Stomach (tissue), 4 donors: ENCODE data around the gene CADPS.

Experiments
- CTCF ChIP-seq, 7 experiments: fragments of 450-650 bp in 4 of 7; fragments of 200-600 bp in 3 of 7; sonication (generic) in 3 of 7; IDR thresholded peaks; one replicate each; pipeline ENCODE4 v1.5.1; 2016 to 2019; ENCODE audit warnings: antibody characterized with exemption in 7 of 7, control low read depth in 2 of 7, mild to moderate bottlenecking in 1 of 7
- EP300 ChIP-seq: sonication (generic); formaldehyde crosslinking; IDR thresholded peaks from one replicate; pipeline ENCODE4 v1.6.1; 2017; ENCODE audit warnings: antibody characterized with exemption
- POLR2A ChIP-seq, 4 donors: fragments of 450-650 bp; IDR thresholded peaks; one replicate each; pipeline ENCODE4 v1.6.1; 2016; ENCODE audit warnings: antibody characterized with exemption in 4 of 4, control low read depth in 2 of 4, mild to moderate bottlenecking in 1 of 4, moderate library complexity in 1 of 4
- POLR2AphosphoS5 ChIP-seq, 3 donors: sonication (generic); formaldehyde crosslinking; IDR thresholded peaks; one replicate each; pipeline ENCODE4 v1.6.1; 2016; ENCODE audit warnings: antibody characterized with exemption in 3 of 3

GRCh38 chr3:62892951-62893350 lies 17.7 kb upstream of the CADPS start:
- TF ChIP-seq CTCF (IDR thresholded peaks at IDR 0.05): no peak
- no peak for TF ChIP-seq POLR2A (IDR thresholded peaks at IDR 0.05)
- TF ChIP-seq POLR2AphosphoS5 (IDR thresholded peaks at IDR 0.05): no peak
- TF ChIP-seq EP300: no peak
